ENCODE measurements around the gene DHX29. TPM values are rescaled to one million over a fixed set of nuclear protein-coding genes. Genes with fewer than 3 reads are reported as not detected.

The DHX29 gene
- total RNA-seq, 1 experiment from 2014 or later: 24.3 TPM

- TF ChIP-seq ELF1 (IDR thresholded peaks at IDR 0.05; ENCODE audit: borderline replicate concordance, low read depth) (no peak), EGR1 (IDR thresholded peaks at IDR 0.05; ENCODE audit: low read depth) (no peak), MAX (IDR thresholded peaks at IDR 0.05) (no peak), YY1 (IDR thresholded peaks at IDR 0.05; ENCODE audit: extremely low read depth, insufficient replicate concordance, low read depth, low read length) (no peak), ZFX (IDR thresholded peaks at IDR 0.05) (no peak), POLR2AphosphoS5 (IDR thresholded peaks at IDR 0.05; ENCODE audit: low read depth, low read length) (no peak), REST (IDR thresholded peaks at IDR 0.05; ENCODE audit: low read depth) (no peak), SRF (IDR thresholded peaks at IDR 0.05; ENCODE audit: low read depth) (no peak), JUND (IDR thresholded peaks at IDR 0.05) (no peak), EZH2 (IDR thresholded peaks at IDR 0.05) (no peak), SIN3A (IDR thresholded peaks at IDR 0.05; ENCODE audit: low read depth) (no peak), CEBPB (IDR thresholded peaks at IDR 0.05; ENCODE audit: low read depth) (no peak), ATF3 (IDR thresholded peaks at IDR 0.05) (no peak), CBX3 (IDR thresholded peaks at IDR 0.05; ENCODE audit: low read depth) (no peak), CTCF (IDR thresholded peaks at IDR 0.05 in 2 of 3, conservative IDR thresholded peaks at IDR 0.05 in 1 of 3; ENCODE audit: borderline replicate concordance in 1 of 3, insufficient read depth in 1 of 3, low read depth in 2 of 3, low read length in 2 of 3) (no peak), ZNF274 (IDR thresholded peaks at IDR 0.05; ENCODE audit: low read depth, low read length) (no peak), POLR2A (IDR thresholded peaks at IDR 0.05; ENCODE audit: borderline replicate concordance, extremely low read depth, insufficient read depth, insufficient read length) (no peak), ZBTB33 (IDR thresholded peaks at IDR 0.05; ENCODE audit: extremely low read depth, insufficient replicate concordance, low read length) (no peak), FOSL1 (IDR thresholded peaks at IDR 0.05; ENCODE audit: low read depth) (no peak)
- H4K20me1 ChIP-seq (ENCODE audit: insufficient read depth): peaks cover 33% of the 10 kb centered on the region; the same call in 1 of the 2 replicates
- ChIA-PET POLR2A (no interaction called here), CTCF (no interaction called here), RAD21 (ENCODE audit: low non-redundant PET in 1 of 2, low total read pairs in 2 of 2, uncharacterized antibody in 2 of 2, unreplicated experiment in 2 of 2) (no interaction called here)
- no peaks in the 10 kb centered on the region for H3K9me3 ChIP-seq (ENCODE audit: control insufficient read depth in 1 of 2, insufficient read depth in 1 of 2, low read depth in 1 of 2, low read length in 2 of 2)
- DNase-seq (ENCODE audit: low read depth, low spot score) (no peak), ATAC-seq (no peak)
- no peaks in the 10 kb centered on the region for H3K4me1 ChIP-seq (ENCODE audit: control insufficient read depth in 1 of 2, insufficient read depth in 2 of 2, low read length in 2 of 2)
- no peak overlapping the region for H3K27ac ChIP-seq (ENCODE audit: low read depth, low read length)
- H3K27me3 ChIP-seq (ENCODE audit: insufficient read depth, low read length): no peaks in the 10 kb centered on the region
- no peak overlapping the region for H3K4me2 ChIP-seq (ENCODE audit: low read length)
- H2AFZ ChIP-seq (ENCODE audit: low read depth, low read length, poor library complexity, severe bottlenecking): no peak overlapping the region
- H3K9ac ChIP-seq (ENCODE audit: low read length): no peak overlapping the region
- no peaks in the 10 kb centered on the region for H3K9me2 ChIP-seq (ENCODE audit: insufficient read depth)
- no TSS peak for BruUV-seq (replicated peaks)
- no peak overlapping the region for H3K4me3 ChIP-seq (replicated peaks in 1 of 2; ENCODE audit: low read depth in 1 of 2, low read length in 2 of 2)
- intact Hi-C loops (cut with micrococcal nuclease): no loop called here
- H3K36me3 ChIP-seq (ENCODE audit: control insufficient read depth in 1 of 2, insufficient read depth in 2 of 2, low read length in 2 of 2): peaks cover 0 to 4% of the 10 kb centered on the region in 2 experiments; a peak in 2 of 4 replicates
- peaks cover 100% of the 10 kb centered on the region for H3K79me2 ChIP-seq (ENCODE audit: insufficient read depth, low read length)
These were observed 8.8 kb upstream of the DHX29 start for GRCh38 chr5:55316289-55316688.

Data from HCT116 (cell line).